Frontal cortex (tissue), 4 donors: Measurements from ENCODE around the gene LARP7. TPM values are rescaled to one million over a fixed set of nuclear protein-coding genes. Genes with fewer than 3 reads are reported as not detected.
A peak's percentile ranks its signal among the peaks of the same experiment; 100 is the strongest.
"Not testable (repeated sequence)": the region's sequence is repeated elsewhere in the genome, so short reads cannot be mapped to it uniquely, and the experiment has no call there.

Experiments used
- DNase-seq, 2 donors: peaks; one replicate each; pipeline ENCODE4 v3.0.0; 2012; ENCODE audit warnings: low spot score in 2 of 2
- FAIRE-seq: peaks from 2 replicates; lab custom pipeline; 2012; peaks lifted over from hg19 to GRCh38; lab: Jason Lieb, UNC
- total RNA-seq: library from RNA; depleted of rRNA; stranded (reverse); fragments of >200 nt; gene quantifications from one replicate; pipeline ENCODE4 v1.2.3, GENCODE V29; 2014
- donor health status: control.
- donor health status: control.
- donor health status: control.

LARP7 gene
- total RNA-seq, 1 donor from 2014 or later: 20.0 TPM

DNA sequence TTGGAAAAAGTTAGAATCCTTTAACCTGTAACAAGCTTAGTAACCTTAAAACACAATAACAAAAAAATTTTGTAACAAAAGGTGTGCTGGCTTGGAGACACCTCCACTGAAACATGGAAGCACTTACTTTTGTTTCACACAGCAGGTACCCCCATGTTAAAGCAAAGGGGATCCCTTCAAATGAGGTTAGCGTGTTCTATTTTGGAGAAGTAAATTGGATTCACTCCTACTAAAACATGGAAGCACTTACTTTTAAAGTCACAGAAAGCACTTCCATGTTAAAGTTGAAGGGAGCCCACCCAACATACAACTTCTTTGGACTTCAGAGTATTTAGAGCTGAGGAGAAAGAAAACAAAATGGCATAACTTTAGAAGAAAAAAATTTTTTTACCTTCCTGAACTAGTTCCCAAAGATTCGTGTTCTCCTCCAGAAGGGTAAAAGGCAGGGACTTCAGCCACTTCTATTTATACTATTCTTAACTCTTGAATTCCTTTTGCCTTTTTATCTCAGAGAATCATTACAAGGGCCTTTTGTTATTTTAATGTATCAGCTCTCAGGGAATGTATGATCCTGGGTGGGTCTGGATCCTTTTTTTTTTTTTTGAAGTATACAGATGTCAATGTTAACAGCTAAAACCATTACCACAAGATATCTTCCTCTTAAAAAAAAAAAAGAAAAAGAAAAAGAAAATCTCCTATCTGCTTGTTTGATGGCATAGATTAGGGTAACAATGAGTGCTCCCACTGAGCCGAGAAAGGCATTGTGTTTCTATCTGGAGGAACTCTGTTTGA lies 11.5 kb downstream of the LARP7 start:
- DNase-seq (no peak), FAIRE-seq (no peak)

DNA sequence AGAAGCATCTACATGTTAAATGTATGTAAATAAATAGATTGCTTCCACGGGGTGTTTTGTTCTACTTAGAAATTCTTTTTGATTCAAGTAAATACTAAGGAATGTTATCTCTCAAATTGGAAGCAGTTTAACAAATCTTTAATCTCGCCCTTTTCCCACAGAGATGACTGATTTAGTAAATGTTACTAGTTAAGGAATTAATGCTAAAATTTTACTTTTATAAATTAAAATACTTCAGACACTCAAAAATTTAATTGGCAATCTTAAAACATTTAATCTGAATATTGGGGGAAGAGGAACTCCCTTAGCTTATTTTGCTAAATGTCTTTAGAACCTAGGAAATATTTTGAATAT lies 12.1 kb downstream of the LARP7 start:
- no peak for DNase-seq
- no peak for FAIRE-seq

DNA sequence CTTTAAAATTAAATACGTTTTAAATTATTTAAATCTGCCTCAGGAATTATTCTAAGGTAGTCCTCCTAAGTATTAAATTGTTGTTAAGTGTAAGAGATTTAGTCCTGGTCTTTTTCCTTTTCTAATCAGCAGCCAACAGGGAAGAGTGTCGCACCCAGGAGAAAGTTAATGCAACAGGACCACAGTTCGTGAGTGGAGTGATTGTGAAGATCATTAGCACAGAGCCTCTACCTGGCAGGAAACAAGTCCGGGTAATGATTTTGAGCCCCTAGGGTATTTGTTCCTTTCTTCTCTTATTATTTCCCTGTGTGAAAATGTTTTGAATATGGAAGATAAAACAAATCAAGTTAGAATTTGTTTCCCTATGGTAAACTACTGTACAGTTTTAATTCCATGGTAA lies 13.4 kb downstream of the LARP7 start:
- DNase-seq: no peak
- FAIRE-seq: no peak

DNA sequence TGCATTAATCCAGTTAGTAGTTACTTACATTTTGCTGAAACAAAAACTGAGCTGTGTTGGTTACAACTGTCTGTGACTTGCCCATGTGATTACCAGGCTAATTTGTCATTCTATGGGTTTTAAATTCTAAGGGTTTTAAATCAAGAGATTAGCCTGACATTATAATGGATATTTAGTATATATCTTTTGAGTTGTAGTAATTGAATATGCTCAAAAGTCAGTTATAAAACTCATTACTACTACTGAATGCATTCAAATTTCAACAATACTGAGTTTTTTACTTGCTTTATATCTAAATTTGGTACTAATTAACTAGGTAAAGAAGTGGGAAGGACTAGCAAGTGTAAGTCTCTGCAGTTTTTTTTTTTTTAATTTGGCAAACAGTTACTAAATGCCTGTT lies 14.7 kb downstream of the LARP7 start:
- DNase-seq (no peak), FAIRE-seq (no peak)

DNA sequence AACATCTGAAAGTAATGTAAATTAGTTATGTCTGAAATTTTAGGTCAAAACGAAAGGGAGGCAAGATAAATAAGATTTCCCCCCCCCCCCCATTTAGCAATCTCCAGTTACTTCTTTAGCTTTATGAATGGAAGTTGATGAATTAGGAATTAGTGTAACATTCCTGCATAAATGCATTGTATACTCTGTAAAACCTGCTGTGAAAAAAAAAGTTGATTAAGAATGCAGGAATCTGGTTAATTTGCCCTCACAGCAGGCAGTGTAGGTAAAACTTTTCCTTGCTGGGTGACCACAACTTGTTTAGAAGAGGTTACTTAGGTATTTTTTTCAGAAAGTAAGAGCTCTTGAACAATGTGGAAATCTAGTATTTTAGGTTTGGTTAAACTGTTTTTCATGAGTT lies 15.3 kb downstream of the LARP7 start:
- FAIRE-seq (no peak), DNase-seq (no peak)

DNA sequence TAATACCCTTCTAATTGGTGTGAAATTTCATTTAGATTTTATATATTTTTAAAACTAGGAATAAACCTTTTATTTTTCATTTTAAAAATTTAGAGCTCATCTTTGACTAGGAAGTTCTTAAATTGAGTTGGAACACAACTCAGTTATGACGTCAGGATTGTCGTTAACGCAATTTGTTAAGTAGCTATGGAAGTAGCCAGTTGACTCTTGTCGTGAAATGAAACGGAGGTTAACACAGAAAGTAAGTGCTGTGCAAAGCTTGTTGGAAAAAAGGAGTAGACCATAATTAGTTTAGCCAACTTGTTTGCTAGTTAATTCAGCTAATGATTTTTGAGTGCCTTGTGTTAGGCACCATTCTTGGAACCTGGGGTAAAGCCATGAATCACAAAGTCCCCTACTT lies 18.3 kb downstream of the LARP7 start:
- DNase-seq (no peak), FAIRE-seq (no peak)

DNA sequence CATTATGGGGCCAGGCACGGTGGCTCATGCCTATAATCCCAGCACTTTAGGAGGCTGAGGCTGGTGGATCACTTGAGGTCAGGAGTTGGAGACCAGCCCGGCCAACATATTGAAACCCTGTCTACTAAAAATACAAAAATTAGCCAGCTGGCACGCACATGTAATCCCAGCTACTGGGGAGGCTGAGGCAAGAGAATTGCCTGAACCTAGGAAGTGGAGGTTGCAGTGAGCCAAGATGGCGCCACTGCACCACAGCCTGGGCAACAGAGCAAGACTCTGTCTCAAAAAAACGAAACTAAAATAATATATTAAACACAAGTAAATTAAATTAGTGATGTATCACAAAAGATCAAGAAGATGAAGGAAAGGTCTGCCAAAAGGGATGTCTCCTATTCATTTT lies 19.2 kb downstream of the LARP7 start:
- DNase-seq, FAIRE-seq: not testable (repeated sequence)

DNA sequence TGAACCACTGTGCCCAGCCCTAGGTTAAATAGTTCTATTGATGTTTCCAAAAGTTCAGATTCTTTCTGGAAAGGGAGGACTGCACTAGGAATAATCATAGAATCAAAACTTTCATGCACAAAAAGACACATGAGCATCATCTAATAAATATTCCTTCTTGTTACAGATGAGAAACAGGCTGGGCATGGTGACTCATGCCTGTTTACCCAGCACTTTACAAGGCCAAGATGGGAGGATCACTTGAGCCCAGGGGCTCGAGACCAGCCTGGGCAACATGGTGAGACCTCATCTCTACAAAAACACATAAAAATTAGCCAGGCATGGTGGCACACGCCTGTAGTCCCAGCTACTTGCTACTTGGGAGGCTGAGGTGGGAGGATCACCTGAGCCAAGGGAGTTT lies 27.7 kb downstream of the LARP7 start:
- no peak for FAIRE-seq
- no peak for DNase-seq

DNA sequence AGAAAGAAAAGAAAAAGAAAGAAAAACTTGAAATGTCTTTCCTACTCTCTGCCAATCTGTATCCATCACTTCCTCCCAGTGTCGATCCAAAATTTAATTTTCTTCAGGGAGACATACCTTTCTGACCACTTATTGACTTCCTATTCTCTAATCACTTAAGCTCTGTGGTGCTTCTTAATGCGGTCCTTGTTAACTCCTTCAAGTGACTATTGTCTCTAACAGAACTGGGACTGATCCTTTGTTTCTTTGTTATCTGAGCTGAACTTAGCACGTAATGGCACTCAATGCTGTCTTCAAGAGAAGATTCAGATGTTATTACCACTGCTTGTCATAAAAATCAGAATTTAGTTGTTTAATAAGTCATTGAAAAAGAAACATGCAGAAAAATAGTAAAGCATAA lies 31.2 kb downstream of the LARP7 start:
- no peak for FAIRE-seq
- no peak for DNase-seq

DNA sequence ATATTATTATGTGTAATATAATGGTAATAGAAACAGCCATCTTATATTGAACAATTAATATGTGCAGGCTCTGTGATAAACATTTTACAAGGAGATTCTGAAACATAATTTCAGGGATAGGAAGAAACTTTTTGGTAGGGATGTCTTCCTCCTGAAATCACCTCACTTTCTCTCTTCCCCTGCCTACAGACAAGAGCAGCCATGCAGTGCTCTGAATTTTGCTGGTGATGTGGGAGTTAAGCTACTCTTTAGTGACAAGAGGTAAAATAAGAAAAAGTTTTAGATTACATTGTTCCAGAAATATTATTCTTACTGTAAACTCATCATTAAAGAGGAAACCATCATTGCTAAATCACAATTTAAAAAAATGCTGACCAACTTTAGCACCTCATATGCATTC lies 36.1 kb downstream of the LARP7 start:
- no peak for FAIRE-seq
- no peak for DNase-seq

DNA sequence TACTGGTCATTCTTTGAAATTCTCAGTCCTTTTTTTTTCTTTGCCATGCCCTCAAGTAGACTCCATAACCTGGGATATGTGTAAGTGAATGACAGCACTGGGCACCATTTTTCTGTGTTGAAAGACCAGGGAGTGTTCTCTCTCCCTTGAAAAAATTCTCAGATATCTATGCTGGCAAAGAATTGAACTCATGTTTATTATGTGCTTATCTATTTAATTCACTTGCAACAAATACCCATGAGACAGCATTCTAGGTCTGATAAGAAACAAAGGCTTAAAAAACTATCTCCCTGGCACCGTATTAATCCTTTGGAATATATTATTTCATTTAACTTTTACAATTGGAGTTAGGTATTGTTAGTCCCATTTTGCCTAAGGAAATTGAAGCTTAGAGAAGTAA lies 36.7 kb downstream of the LARP7 start:
- no peak for DNase-seq
- FAIRE-seq: no peak

DNA sequence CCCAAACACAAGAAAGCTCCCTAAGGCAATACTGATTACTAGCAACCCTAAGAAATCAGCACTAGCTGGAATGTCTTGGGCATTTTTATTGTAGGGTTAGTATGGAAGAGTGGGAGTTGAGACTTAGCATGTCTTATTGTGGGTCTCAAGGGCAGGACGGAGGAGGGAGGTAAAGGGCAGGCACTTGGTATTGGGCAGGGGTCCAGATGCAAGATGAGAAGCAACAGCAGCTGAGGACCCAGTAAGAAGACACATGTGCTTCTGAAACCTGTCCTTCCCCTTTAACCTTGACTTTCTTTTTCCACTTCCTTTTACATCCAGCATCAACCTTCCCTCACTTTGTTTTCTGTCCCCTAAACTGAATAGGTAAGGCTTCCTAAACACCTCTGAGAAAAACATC lies 37.4 kb downstream of the LARP7 start:
- no peak for DNase-seq
- FAIRE-seq: no peak

DNA sequence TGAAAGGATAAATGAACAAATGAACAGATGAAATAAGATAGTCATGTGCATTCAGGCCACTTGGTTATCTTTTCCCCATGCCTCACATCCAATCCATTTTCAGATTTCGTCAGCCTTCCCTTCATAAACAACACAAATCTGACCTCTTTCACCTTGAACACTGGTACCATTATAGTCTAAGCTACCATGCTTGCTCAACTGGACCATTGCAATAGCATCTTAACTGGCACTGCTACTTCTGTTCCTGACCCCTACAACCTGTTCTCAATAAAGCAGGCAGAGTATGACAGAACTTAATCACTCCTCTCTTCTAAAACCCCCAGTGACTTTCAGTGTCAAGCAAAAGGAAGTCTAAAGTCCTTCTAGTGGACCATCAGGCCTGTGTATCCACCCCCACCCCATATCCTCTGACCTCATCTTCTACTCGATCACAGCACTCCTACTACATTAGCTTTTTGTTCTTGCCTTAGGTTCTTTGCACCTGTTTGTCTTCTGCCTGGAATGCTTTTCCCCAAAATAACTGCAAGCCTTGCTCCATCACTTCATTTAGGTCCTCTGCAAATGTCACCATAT lies 40.7 kb downstream of the LARP7 start:
- FAIRE-seq (no peak), DNase-seq (no peak)

DNA sequence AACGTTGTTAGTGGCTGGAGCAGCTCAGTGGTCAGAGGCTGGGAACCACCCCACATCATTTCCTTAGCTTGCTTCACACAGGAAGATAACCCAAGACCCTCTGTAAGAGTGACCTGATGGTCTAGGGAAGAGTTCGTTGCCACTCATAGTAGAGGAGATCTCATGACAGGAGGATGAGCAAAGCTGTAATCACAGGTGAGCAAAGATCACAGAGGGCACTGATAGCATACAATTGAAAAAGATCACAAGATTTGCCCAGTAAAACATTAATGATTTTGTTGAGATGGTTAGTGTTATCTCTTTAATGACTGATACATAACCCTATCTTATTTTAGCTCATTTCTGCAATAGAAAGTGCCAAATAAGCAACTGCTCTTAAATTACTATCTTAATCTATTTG lies 44.1 kb downstream of the LARP7 start:
- FAIRE-seq: no peak
- no peak for DNase-seq

DNA sequence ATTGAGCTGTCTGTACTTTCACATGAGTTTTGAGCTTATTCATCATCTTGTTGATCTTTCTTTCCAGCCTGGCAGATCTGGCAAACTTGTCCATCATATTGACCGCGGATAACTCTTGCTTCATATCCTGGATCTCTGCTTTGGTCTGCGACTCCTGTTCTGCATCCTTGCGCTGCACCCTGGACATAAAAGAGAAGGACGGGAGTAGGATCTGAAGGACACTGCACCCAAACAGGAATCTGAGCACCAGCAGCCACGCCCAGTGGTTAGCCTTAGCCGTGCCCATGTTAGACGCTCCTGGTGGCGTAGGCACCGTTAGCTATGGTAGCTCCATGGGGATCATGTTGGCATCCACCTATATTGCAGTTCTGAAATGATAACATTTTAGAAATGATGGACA lies 56.6 kb downstream of the LARP7 start:
- DNase-seq (no peak), FAIRE-seq (no peak)

DNA sequence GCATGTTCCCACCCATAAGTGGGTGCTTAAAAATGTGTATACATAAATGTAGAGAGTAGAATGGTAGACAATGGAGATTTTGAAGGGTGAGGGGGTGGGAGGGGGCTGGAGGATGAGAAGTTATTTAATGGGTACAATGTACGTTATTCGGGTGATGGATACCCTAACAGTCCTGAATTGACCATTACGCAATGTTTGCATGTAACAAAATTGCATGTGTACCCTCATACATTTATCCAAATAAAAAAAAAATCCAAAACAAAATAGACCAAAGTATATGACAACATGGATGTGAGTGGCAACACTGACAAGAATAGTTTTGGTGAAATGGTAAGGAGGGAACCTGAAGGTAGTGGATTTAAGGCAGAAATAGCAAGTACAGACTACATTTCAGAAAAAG lies 63.7 kb downstream of the LARP7 start:
- no peak for DNase-seq
- FAIRE-seq: no peak

DNA sequence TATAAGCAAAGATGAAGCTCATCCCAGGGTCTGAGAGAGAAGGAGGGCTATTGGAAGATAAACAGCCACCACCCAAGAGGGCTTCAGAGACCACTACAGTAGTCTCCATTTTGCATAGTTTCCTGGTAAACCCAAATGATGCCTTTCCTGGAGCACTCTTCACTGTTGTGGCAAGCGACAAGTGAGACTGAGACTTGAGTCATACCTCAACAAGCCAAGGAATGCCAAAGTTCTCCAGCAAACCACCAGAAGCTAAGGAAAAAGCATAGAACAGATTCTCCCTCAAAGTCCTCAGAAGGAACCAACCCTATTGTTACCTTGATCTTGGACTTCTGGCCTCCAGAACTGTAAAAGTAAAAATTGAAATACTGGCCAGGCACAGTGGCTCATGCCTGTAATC lies 65.9 kb downstream of the LARP7 start:
- FAIRE-seq: no peak

DNA sequence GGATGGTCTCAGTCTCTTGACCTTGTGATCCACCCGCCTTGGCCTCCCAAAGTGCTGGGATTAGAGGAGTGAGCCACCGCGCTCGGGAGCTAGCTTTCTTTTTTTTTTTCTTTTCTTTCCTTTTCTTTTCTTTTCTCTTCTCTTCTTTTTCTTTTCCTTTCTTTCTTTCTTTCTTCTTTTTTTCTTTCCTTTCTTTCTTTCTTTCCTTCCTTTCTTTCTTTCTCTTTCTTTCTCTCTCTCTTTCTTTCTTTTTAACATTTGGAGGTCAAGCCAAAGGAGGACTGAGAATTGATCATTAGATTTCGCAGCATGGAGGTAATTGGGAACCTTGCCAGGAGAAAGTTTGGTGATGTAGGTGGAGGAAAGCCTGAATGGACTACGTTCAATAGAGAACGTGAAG lies 67.4 kb downstream of the LARP7 start:
- FAIRE-seq: no peak
- no peak for DNase-seq

More for the DNA sequence above, 65.9 kb downstream of the LARP7 start:
- no peak for DNase-seq

DNA sequence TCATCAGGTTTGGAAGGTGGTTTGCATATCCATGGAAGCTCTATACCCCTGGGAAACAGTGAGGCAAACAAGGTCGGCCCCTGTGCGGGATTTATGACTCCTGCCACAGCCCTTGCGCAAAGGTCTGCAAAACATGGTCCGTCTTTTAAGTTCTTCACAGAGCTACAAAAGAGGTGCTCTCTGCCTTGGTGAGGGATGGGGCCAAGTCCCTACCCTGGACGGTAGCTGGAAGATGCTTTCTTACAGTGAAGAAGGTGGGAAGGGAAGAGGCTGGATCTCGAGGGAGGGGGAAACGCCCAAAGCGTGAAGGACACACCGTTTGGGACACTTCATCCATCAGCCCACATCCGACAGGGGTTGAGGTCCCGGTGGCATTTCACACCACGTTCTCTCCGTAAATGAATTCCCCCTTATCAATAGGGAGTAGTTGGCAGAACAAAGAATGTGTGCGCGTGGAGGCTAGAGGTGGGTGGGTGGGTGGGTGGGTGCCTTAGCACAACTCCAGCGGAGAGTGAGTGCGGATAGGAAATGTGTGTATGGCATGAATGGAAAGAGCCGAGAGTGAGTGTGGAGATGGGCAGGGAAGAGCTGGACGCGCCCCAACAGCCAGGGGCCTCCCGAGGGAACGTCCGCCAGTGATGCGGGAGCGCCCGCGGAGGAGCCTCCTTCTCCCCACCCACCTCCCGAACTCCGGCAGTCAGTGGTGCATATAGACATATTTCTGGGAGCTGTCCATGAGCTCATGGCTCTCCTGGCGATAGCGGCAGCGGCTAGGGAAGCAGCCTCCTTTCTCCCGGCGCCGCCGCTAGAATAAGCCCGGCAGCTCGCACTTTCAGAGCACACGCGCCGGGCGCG lies 68.3 kb downstream of the LARP7 start:
- peak; percentile 39 to 58 for DNase-seq
- FAIRE-seq: no peak

DNA sequence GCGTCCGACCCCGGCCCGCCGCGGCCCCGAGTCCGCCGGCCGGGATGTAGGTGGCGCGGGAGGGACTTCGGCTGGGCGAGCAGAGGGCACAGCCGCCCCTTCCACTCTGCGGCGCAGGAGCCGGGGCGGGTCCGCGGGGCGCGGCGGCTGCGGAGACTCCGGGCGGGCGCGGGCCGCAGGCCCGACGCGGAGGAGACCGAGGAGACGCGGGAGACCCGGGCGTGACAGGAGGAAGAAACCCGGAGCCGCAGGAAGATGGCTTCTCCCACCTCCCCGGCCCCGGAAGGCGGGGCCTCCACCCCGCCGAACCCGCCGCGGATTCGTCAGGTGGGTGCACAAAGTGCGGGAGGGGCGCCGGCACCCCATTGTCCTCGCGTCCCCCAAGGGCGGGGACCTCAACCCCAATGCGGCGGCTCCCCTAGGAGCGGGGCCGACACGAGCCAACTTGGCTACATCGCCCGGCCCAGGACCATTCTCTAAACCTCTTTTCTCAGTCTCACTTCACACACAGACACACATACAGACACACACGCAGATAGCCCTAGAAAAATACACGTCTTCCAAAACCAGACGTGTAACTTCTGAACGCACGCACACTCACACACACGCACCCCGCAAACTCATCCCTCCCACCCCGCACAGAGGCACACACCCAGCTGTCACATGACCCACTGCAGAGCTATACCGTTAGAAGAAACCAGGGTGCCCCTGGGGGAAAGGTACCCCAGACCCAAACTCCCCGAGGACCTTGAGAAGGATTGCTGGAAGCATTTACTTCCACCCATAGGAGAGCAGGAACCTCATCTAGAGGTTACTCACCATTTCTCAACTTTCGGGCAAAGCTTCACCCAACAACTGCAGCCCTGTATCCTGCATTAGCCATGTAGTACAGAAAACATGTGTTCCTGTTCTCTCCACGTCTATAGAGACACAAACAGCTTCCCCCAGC lies 69.2 kb downstream of the LARP7 start:
- DNase-seq: peak; percentile 35
- not testable (repeated sequence) for FAIRE-seq
